ENCODE results near the gene PEX11A. TPM values are rescaled to one million over a fixed set of nuclear protein-coding genes. Genes with fewer than 3 reads are reported as not detected.

The PEX11A gene
- total RNA-seq, 1 donor from 2014 or later, result 5.8 TPM

DNA sequence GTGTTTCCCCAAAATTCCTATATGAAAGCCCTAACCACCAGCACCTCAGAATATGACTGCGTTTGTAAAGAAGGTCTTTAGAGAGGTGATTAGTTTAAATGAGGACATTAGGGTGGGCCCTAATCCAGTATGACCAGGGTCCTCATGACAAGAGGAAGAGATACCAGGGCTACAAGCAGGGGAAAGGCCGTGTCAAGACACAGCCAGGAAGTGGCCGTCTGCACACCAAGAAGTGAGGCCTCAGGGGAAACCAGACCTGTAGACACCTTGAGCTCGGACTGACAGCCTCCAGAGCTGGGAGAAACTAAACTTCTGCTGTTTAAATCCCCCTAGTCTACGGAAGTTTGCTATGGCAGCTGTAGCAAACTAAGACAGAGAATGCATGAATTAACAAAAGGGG lies 49.5 kb downstream of the PEX11A start:
- no peak for FAIRE-seq
- no peak for DNase-seq (ENCODE audit: low read depth)
- H3K36me3 ChIP-seq (ENCODE audit: control insufficient read depth, insufficient read depth, low read length), result no peaks in the 10 kb centered on the region

GRCh38 chr15:89640245-89640644 lies 50.3 kb downstream of the PEX11A start:
- DNase-seq (ENCODE audit: low read depth) (no peak), FAIRE-seq (no peak)

More for the DNA sequence above, 49.5 kb downstream of the PEX11A start:
- TF ChIP-seq CTCF (IDR thresholded peaks at IDR 0.05; ENCODE audit: insufficient read depth, low read length, severe bottlenecking), result no peak
- no peak overlapping the region for H3K4me3 ChIP-seq (ENCODE audit: low read depth, low read length)
- H3K27me3 ChIP-seq (ENCODE audit: control insufficient read depth, insufficient read depth, low read length), result no peaks in the 10 kb centered on the region

DNA sequence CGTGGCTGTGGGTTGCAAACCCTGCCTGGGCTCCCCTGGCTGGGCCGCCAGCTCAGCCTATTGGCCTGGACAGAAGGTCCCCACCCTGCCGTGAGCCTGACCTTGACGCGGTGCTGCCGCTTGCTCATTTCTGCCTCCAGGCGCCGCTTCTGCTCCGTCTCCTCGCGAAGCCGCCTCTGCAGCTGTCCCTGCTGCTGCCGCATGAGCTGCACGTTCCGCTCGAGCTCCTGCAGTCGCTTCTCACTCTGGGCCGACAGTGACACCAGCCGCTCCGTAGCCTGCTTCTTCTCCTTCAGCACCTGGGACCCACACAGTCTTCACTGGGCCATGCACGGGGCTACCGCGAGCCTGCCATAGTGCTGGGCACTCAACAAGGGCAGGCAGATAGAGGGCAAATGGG lies 57.0 kb downstream of the PEX11A start:
- DNase-seq (ENCODE audit: low read depth) (no peak), FAIRE-seq (no peak)
- TF ChIP-seq CTCF (IDR thresholded peaks at IDR 0.05; ENCODE audit: insufficient read depth, low read length, severe bottlenecking), result no peak
- H3K27me3 ChIP-seq (ENCODE audit: control insufficient read depth, insufficient read depth, low read length), result no peaks in the 10 kb centered on the region
- no peak overlapping the region for H3K4me3 ChIP-seq (ENCODE audit: low read depth, low read length)
- peaks cover 3% of the 10 kb centered on the region for H3K36me3 ChIP-seq (ENCODE audit: control insufficient read depth, insufficient read depth, low read length)

More at GRCh38 chr15:89640245-89640644, 50.3 kb downstream of the PEX11A start:
- TF ChIP-seq CTCF (IDR thresholded peaks at IDR 0.05; ENCODE audit: insufficient read depth, low read length, severe bottlenecking), result no peak
- H3K36me3 ChIP-seq (ENCODE audit: control insufficient read depth, insufficient read depth, low read length), result no peaks in the 10 kb centered on the region
- H3K27me3 ChIP-seq (ENCODE audit: control insufficient read depth, insufficient read depth, low read length), result no peaks in the 10 kb centered on the region
- H3K4me3 ChIP-seq (ENCODE audit: low read depth, low read length), result no peak overlapping the region

DNA sequence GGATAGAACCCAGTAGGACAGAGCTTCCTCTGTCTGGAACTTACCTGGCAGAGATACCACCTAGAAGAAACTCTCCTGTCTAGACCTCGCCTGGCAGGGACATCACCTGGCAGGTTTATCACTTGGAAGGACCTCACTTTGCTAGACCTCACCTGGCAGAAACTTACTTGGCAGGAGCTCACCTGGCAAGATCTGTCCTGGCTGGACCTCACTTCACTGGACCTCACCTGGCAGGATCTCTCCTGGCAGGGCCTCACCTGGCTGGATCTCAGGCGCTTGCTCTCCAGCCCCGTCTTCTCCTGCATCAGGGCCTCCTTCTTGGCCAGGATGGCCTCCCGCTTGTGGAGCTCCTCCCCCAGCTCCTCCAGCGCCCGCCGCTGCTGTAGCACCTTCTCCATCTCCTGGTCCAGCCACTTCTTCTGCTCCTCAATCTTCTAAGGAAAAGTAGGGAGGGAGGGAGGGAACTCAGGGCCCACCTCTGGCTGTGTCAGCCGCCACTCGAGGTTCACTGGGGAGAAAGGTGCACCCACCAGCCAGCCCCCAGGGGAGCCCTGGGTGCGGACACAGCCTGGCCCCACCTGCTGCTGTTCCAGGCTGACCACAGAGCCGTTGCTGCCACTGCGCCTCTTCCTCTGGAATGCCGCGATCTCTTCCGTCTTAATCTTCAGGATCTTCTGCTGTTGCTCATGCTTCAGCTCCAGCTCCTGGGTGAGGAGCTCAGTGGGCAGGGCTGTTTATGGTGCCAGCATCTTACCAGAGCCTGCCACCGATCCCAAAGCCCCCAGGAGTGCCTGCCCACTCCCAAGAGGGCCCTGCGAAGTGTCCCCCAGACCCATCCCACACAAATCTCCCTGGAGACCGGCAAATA lies 57.8 kb downstream of the PEX11A start:
- Histone ChIP-seq H3K4me3 (ENCODE audit: low read depth, low read length) (no peak overlapping the region), H3K36me3 (ENCODE audit: control insufficient read depth, insufficient read depth, low read length) (peaks cover 4% of the 10 kb centered on the region), H3K27me3 (ENCODE audit: control insufficient read depth, insufficient read depth, low read length) (no peaks in the 10 kb centered on the region)
- FAIRE-seq (peak; percentile 13), DNase-seq (ENCODE audit: low read depth) (no peak)
- TF ChIP-seq CTCF (IDR thresholded peaks at IDR 0.05; ENCODE audit: insufficient read depth, low read length, severe bottlenecking), result no peak

- DNase-seq (ENCODE audit: low read depth) (no peak), FAIRE-seq (no peak)
- TF ChIP-seq CTCF (IDR thresholded peaks at IDR 0.05; ENCODE audit: insufficient read depth, low read length, severe bottlenecking), result no peak
- H3K27me3 ChIP-seq (ENCODE audit: control insufficient read depth, insufficient read depth, low read length), result no peaks in the 10 kb centered on the region
- H3K36me3 ChIP-seq (ENCODE audit: control insufficient read depth, insufficient read depth, low read length), result peaks cover 7% of the 10 kb centered on the region
- H3K4me3 ChIP-seq (ENCODE audit: low read depth, low read length), result no peak overlapping the region
These were observed 58.7 kb downstream of the PEX11A start for GRCh38 chr15:89631902-89632264.

Other genes with a start within 250 kb of the PEX11A start
- gene RHCG, start 194.2 kb downstream of the PEX11A start, total RNA-seq, result 247 and 322 TPM in 2 replicates
- gene TICRR, start 115.3 kb downstream of the PEX11A start, total RNA-seq, result 0.26 TPM in 2 replicates
- gene KIF7, start 35.3 kb downstream of the PEX11A start, total RNA-seq, result 1.3 and 2.1 TPM in 2 replicates
- under 0.01 and 0.51 TPM in 2 replicates for gene PLIN1, start 11.4 kb downstream of the PEX11A start, total RNA-seq
- not detected in 2 replicates for gene WDR93, start 57 bp upstream of the PEX11A start, total RNA-seq
- gene MESP1, start 60.5 kb upstream of the PEX11A start, total RNA-seq, result 0.26 and 1.4 TPM in 2 replicates
- 0.13 and 0.26 TPM in 2 replicates for gene MESP2, start 85.6 kb upstream of the PEX11A start, total RNA-seq
- gene ANPEP, start 124.1 kb upstream of the PEX11A start, total RNA-seq, result 0.13 and 0.53 TPM in 2 replicates
- gene AP3S2, start 203.2 kb upstream of the PEX11A start, total RNA-seq, result 50.6 and 51.3 TPM in 2 replicates
- gene ARPIN, start 222.2 kb upstream of the PEX11A start, total RNA-seq, result 4.5 and 12.9 TPM in 2 replicates

Measured in bronchial epithelial cell (primary cell).